Thymus (tissue), 11 donors: ENCODE data around the gene RPL28. TPM values are rescaled to one million over a fixed set of nuclear protein-coding genes. Genes with fewer than 3 reads are reported as not detected.

Experiments
- DNase-seq, 9 donors: peaks; one replicate each; pipeline ENCODE4 v3.0.0-alpha.2; 2013; ENCODE audit warnings: low spot score in 9 of 9, low read depth in 6 of 9, missing footprints in 1 of 9
- H3K27ac ChIP-seq, 2 donors: one replicate each; pipeline ENCODE4 v1.5.1; 2013; ENCODE audit warnings: control low read depth in 1 of 2, low read depth in 1 of 2, low read length in 1 of 2, mild to moderate bottlenecking in 1 of 2, moderate library complexity in 1 of 2
- H3K27me3 ChIP-seq, 2 donors: one replicate each; pipeline ENCODE4 v1.5.1; 2013; ENCODE audit warnings: low read length in 1 of 2; ENCODE audit not compliant: control insufficient read depth in 2 of 2, insufficient read depth in 1 of 2
- H3K36me3 ChIP-seq, 2 donors: one replicate each; pipeline ENCODE4 v1.5.1; 2013; ENCODE audit warnings: low read length in 1 of 2, mild to moderate bottlenecking in 1 of 2, moderate library complexity in 1 of 2; ENCODE audit not compliant: control insufficient read depth in 2 of 2, insufficient read depth in 2 of 2
- H3K4me1 ChIP-seq, 2 donors: one replicate each; pipeline ENCODE4 v1.5.1; 2013; ENCODE audit warnings: low read length in 2 of 2; ENCODE audit not compliant: control insufficient read depth in 2 of 2, insufficient read depth in 2 of 2
- H3K4me3 ChIP-seq, 2 donors: one replicate each; pipeline ENCODE4 v1.5.1; 2013; ENCODE audit warnings: low read length in 2 of 2, control low read depth in 1 of 2, mild to moderate bottlenecking in 1 of 2
- H3K9me3 ChIP-seq, 2 donors: one replicate each; pipeline ENCODE4 v1.5.1; 2013; ENCODE audit warnings: low read length in 1 of 2, mild to moderate bottlenecking in 1 of 2; ENCODE audit not compliant: control insufficient read depth in 2 of 2, insufficient read depth in 1 of 2
- WGBS: extraction: QIAGEN DNeasy Blood & Tissue Kit; methylation state at CpG from one replicate; pipeline ENCODE4 v1.1.7; 2013; 5-methylcytosine and 5-hydroxymethylcytosine counted together
- polyA plus RNA-seq: library from polyadenylated mRNA; stranded (reverse); fragments of 200-250 nt; gene quantifications from one replicate; pipeline ENCODE4 v1.2.3, GENCODE V29; 2013
- total RNA-seq: library from RNA; stranded (reverse); fragments of 120-200 nt; gene quantifications from one replicate; pipeline ENCODE4 v1.2.4, GENCODE V29; 2013
- donor health status: healthy.

The RPL28 gene
- total and polyA plus RNA-seq, 2 donors, result 667 to 2,578 TPM

DNA sequence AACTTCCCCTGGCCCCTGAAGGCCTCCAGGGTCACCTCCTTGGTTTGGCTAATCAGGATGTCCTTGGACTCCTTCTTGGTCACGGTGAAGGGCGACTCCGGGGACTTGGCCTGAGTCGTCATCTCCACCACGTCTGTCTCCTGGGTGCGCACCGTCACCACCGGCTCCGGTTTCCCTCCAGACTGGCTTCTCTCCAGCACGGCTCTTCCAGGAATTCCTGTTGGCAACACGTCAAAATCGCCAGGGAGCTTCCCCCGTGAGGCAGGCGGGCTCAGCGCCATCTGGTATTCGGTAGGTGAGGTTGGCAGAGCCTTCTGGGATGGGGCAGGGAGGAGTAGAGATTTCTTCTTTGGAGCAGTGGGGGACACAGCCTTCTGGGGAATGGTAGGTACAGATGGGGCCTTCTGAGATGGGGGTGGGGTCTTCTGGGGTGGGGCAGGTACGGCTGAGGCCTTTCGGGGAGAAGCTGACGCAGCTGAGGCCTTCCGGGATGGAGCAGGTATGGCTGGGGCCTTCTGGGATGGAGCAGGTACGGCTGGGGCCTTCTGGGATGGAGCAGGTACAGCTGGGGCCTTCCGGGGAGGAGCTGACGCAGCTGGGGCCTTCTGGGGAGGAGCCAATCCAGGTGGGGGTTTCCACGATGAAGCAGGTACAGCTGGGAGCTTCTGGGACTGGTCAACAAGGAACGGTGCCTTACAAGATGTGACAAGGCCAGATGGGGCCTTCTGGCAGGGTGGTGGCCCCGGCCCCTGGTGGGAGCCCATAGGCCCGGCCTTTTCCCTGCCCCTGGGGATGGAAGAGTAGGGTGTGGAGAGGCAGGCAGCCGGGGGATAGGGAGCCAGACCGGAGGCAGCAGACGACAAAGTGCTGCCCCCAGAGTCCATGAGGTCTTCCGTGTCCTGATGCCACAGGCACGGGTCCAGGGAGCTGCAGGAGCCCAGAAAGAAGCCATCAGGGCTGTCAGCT, 26.5 kb upstream of the RPL28 start:
- H3K27me3 ChIP-seq, result peaks cover 22 to 66% of the 10 kb centered on the region in 2 donors
- H3K4me3 ChIP-seq, result no peak overlapping the region
- H3K27ac ChIP-seq, result peak overlapping the region in 1 of 2 donors; percentile 72
- 90% methylated on average over 32 of the region's 32 CpGs for WGBS
- no peaks in the 10 kb centered on the region for H3K36me3 ChIP-seq
- peaks cover 2 to 3% of the 10 kb centered on the region in 2 donors for H3K4me1 ChIP-seq
- no peak for DNase-seq
- H3K9me3 ChIP-seq, result no peaks in the 10 kb centered on the region

DNA sequence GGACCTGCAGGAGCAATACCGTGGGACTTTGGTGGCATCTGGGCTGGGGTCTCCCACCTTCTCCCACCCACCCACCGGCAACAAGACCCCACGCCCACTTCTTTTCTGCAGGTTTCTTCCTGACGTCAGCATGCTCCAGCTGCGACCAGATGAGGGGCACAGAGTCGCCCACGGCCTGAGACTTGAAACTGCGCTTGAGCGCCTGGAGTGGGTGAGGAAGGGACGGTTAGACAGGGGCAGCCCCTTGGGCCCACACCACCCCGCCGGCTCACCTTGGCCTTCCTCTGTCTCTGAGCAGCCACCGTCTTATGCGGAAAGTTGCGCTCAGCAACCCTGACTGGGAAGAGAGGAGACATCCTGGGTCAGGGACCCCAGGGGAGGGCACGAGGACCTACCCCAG, 24.8 kb upstream of the RPL28 start:
- Histone ChIP-seq H3K4me3 (no peak overlapping the region), H3K4me1 (no peaks in the 10 kb centered on the region), H3K9me3 (no peaks in the 10 kb centered on the region), H3K27ac (no peak overlapping the region), H3K27me3 (peaks cover 6 to 62% of the 10 kb centered on the region in 2 donors), H3K36me3 (no peaks in the 10 kb centered on the region)
- 92% methylated on average over 16 of the region's 16 CpGs for WGBS
- no peak for DNase-seq

DNA sequence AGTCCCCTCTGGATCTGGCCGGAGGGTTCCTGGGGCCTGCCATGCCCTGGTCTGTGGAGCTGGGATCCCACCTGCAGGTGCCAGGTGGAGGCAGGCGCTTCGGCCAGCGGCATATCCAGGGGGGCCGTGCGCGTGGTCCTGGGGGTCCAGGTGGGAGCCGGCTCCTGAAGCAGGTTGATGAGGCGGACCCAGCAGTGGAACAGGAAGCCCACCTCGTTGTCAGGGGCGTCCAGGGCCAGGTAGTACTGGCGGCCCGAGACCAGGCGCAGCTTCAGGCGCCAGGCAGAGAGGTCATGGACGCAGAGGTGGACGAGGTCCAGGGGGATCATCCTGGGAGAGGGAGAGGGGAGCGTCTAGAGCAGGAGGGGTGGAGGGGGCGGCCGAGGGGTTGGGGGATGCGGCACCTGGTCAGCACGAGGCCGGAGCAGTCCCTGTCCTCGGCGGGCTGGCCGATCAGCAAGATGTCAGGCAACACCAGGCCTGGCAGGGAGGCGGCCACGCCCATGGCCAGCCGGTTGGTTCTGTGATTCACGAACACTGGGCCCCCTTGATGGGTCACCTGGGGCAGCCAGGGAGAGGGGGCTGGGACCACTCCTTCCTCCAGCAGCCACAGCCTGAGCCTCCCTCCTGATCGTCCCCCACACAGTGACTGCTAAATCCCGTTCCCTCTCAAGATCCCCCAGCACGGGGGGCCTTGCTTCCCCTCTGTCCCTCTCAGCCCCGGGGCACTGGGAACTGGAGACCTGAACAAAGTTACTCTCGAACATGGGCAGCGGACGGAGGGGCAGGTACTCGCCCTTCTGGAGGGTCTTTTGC, 23.4 kb upstream of the RPL28 start:
- H3K27ac ChIP-seq, result no peak overlapping the region
- no peaks in the 10 kb centered on the region for H3K36me3 ChIP-seq
- no peaks in the 10 kb centered on the region for H3K9me3 ChIP-seq
- peaks cover 0 to 61% of the 10 kb centered on the region in 2 donors for H3K27me3 ChIP-seq
- WGBS, result 90% methylated on average over 38 of the region's 38 CpGs
- no peak for DNase-seq
- H3K4me3 ChIP-seq, result no peak overlapping the region
- no peaks in the 10 kb centered on the region for H3K4me1 ChIP-seq

DNA sequence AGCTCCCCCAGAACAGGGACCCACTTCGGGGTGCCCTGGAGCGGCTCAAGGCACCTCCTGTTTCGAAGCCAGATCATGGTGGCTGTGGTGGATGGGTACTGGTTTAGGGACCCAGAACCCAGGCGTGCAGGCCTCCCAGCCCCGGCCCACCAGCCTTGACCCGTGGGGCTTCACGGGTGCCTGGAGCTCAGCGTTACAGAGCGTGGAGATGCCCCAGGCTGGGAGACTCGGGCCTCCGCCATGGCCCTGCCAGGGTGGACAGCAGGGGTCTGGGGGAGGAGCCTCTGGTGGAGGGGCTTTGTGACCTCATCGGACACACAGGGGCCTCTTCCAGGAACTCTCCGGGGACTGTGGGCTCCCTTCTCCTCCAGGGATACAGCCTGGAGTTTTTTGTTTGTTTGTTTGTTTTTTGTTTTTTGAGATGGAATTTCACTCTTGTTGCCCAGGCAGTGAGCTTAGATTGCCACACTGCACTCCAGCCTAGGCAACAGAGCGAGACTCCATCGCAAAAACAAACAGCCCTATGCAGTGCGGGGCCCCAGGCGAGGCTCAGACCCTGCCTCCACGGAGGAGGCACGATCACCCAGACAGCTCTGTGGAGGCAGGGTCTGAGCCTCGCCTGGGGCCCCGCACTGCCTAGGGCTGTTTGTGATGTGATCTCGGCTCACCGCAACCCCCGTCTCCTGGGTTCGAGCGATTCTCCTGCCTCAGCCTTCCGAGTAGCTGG, 22.6 kb upstream of the RPL28 start, which contains the start of gene GARIN5B:
TSS of gene GARIN5B (minus strand) at position 271 of the 727 bp plus-strand sequence. CDS start at position 77, 194 bp downstream.
- H3K4me3 ChIP-seq, result no peak within 1 kb of the TSS
- DNase-seq, result no peak
- peaks cover 3 to 63% of the 10 kb centered on the region in 2 donors for H3K27me3 ChIP-seq
- no peaks in the 10 kb centered on the region for H3K9me3 ChIP-seq
- no peaks in the 10 kb centered on the region for H3K4me1 ChIP-seq
- WGBS, result 95% methylated on average over 27 of the region's 27 CpGs
- no peaks in the 10 kb centered on the region for H3K36me3 ChIP-seq
- H3K27ac ChIP-seq, result no peak within 1 kb of the TSS

DNA sequence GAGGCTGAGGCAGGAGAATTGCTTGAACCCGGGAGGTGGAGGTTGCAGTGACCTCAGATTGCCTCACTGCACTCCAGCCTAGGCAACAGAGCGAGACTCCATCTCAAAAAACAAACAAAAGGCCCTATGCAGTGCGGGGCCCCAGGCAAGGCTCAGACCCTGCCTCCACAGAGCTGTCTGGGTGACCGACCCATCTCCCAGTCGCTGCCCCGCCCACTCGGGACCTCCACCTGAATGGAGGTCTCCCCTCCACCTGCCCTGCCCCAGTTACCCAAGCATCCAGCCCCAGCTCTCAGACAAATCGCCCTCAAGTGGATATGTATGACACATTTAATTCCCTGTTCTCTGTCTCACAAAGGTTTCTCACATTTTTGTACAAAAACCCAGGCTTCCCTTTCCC, 20.5 kb upstream of the RPL28 start:
- H3K27ac ChIP-seq, result no peak overlapping the region
- H3K4me1 ChIP-seq, result peaks cover 3 to 7% of the 10 kb centered on the region in 2 donors
- 97% methylated on average over 8 of the region's 8 CpGs for WGBS
- no peak for DNase-seq
- H3K4me3 ChIP-seq, result no peak overlapping the region
- H3K9me3 ChIP-seq, result no peaks in the 10 kb centered on the region
- H3K27me3 ChIP-seq, result peaks cover 24 to 73% of the 10 kb centered on the region in 2 donors
- no peaks in the 10 kb centered on the region for H3K36me3 ChIP-seq

DNA sequence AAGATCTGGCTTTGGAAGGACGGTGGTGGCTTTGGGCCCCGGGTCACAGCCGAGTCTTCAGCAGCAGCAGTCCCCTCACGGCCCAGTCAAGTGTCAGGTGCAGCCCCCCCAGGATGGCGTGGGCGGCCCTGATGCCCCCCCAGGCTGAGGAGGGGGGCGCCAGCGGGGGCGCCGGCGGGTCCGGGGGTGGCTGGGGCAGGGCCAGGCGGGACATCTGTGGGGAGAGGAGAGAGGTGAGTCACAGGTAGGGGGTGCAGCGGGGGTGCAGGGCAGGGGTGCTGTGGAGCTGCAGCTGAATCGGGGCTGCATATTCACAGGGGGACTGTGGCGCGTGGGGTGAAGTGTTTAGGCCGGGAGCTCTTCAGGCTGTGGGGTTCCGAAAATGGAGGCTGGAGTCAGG, 19.8 kb upstream of the RPL28 start:
- DNase-seq, result no peak
- Histone ChIP-seq H3K27ac (no peak overlapping the region), H3K27me3 (peaks cover 31 to 80% of the 10 kb centered on the region in 2 donors), H3K9me3 (no peaks in the 10 kb centered on the region), H3K4me3 (no peak overlapping the region), H3K36me3 (no peaks in the 10 kb centered on the region), H3K4me1 (peaks cover 3 to 7% of the 10 kb centered on the region in 2 donors)
- WGBS, result 85% methylated on average over 19 of the region's 19 CpGs

DNA sequence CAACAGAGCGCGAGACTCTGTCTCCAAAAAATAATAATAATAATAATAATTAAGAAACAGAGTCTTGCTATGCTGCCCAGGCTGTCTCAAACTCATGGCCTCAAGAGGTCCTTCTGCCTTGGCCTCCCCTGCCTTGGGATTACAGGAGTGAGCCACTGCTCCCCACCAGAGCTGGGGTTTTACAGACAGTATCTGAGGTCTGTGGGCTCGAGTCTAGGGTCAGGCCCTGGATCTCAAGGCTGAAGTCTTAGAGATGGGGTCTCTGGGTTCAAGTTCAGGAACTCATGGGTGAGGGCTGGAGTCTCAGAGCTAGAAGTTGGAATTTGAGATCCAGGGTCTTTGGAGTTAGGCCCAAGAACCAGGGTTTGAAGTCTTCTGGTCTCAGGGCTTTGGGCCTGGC, 18.9 kb upstream of the RPL28 start:
- Histone ChIP-seq H3K9me3 (no peaks in the 10 kb centered on the region), H3K27me3 (peaks cover 35 to 87% of the 10 kb centered on the region in 2 donors), H3K4me3 (no peak overlapping the region), H3K27ac (no peak overlapping the region), H3K36me3 (no peaks in the 10 kb centered on the region), H3K4me1 (peaks cover 3 to 7% of the 10 kb centered on the region in 2 donors)
- 79% methylated on average over 3 of the region's 3 CpGs for WGBS
- no peak for DNase-seq

DNA sequence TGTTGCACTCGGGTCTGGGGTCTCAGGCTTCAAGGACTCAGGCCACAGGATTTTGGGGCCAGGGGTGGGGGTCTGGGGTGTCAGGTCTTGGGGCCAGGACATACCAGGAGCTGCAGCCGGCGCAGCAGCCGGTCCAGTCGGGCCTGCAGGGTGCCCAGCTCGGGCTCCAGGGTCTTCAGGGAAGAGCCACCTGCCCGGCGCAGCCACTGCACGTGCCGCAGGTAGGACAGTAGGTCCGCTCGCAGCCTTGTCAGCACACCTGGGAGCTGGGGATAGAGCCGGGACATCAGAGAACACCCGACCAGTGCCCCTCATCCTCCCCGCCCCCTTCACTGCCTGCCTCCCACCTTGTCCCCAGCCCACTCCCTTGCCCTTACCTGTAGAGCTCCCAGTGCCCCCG, 17.6 kb upstream of the RPL28 start:
- 91% methylated on average over 16 of the region's 16 CpGs for WGBS

More for the DNA sequence above, 17.6 kb upstream of the RPL28 start:
- H3K9me3 ChIP-seq, result no peaks in the 10 kb centered on the region
- no peaks in the 10 kb centered on the region for H3K36me3 ChIP-seq
- H3K4me3 ChIP-seq, result no peak overlapping the region
- H3K4me1 ChIP-seq, result peaks cover 3 to 12% of the 10 kb centered on the region in 2 donors
- H3K27ac ChIP-seq, result no peak overlapping the region
- DNase-seq, result no peak
- peaks cover 42 to 92% of the 10 kb centered on the region in 2 donors for H3K27me3 ChIP-seq
